ENCODE results near the gene STIP1.

DNA sequence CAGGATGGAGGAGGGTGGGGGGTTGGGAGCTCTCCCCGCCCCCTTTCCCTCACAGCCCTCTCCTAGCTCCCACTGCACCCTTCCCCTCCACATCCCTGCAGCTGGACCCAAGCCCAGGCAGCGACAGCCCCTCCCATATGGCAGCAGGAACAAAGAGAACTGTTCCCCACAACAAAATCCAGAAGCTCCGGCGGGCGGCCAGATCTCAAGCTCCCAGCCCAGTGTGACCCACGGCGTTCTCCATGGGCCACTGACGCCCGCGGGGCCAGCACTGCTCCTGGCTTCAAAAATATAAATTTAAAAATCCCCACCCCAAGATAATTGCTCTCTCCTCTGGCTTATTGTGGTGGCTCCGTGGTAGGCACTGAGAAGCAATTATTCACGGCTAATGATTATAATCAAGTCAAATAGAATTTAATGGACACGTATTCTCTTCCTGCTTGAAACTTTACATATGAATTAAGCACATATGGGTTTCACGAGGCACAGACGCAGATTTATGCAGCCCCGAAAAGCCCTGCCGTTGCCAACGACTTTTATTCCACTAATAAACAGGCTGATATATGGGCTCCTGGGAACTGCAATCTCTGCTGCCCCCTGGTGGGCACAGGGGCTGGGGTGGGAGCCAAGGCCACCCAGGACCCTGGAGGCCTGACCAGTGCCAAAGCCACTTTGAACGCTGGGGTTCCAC lies 37.6 kb upstream of the STIP1 start:
- TF ChIP-seq CTCF (IDR thresholded peaks at IDR 0.05) (peak; percentile 88 to 95 (median 90)), POLR2A (IDR thresholded peaks at IDR 0.05) (no peak)
